Ovary (tissue), 9 donors: Measurements from ENCODE around the gene ARFGAP3. TPM values are rescaled to one million over a fixed set of nuclear protein-coding genes. Genes with fewer than 3 reads are reported as not detected.
"Not testable (repeated sequence)": the region's sequence is repeated elsewhere in the genome, so short reads cannot be mapped to it uniquely, and the experiment has no call there.

ENCODE experiments used
- DNase-seq, 5 donors: peaks; one replicate each; pipeline ENCODE4 v3.0.0-alpha.2; 2019 to 2020
- H3K27ac ChIP-seq, 2 donors: fragments of 200-600 bp; one replicate each; pipeline versions ENCODE4 v1.5.1 to v1.8.0; 2019 to 2022
- H3K27me3 ChIP-seq: fragments of 200-600 bp; one replicate; pipeline ENCODE4 v1.8.0; 2022
- H3K36me3 ChIP-seq: fragments of 200-600 bp; sonication (generic); one replicate; pipeline ENCODE4 v1.5.1; 2019
- H3K4me1 ChIP-seq: one replicate; pipeline ENCODE4 v1.8.1; 2013; ENCODE audit warnings: mild to moderate bottlenecking, moderate library complexity; ENCODE audit not compliant: insufficient read depth
- H3K4me3 ChIP-seq: fragments of 200-600 bp; sonication (generic); one replicate; pipeline ENCODE4 v1.5.1; 2017
- H3K9me3 ChIP-seq, 2 donors: fragments of 200-600 bp in 1 of 2; sonication (generic) in 1 of 2; one replicate each; pipeline versions ENCODE4 v1.5.1 to v1.8.1; 2013 to 2019; ENCODE audit warnings: mild to moderate bottlenecking in 1 of 2, moderate library complexity in 1 of 2
- EP300 ChIP-seq: sonication (generic); formaldehyde crosslinking; IDR thresholded peaks from one replicate; pipeline ENCODE4 v1.6.1; 2017; ENCODE audit warnings: antibody characterized with exemption
- POLR2A ChIP-seq: fragments of 450-650 bp; IDR thresholded peaks from one replicate; pipeline ENCODE4 v1.6.1; 2017; ENCODE audit warnings: antibody characterized with exemption, mild to moderate bottlenecking, moderate library complexity
- WGBS, 3 donors: extraction: QIAGEN DNeasy Blood & Tissue Kit in 1 of 3; methylation state at CpG; one replicate each; pipeline versions ENCODE4 v1.1.5 to v1.1.7; 2013 to 2017; 5-methylcytosine and 5-hydroxymethylcytosine counted together
- intact Hi-C, 4 donors: fragments of 100-400 bp; cut with DNase I; formaldehyde crosslinking; loops; one replicate each; pipeline versions ENCODE4 v1.11.0 to v1.15.1; 2022 to 2023
- polyA plus RNA-seq, 2 donors: library from polyadenylated mRNA; stranded (reverse); fragments of 200-250 nt in 1 of 2; fragments of 350-450 nt in 1 of 2; fragmentation: Illumina TruSeq in 1 of 2; extraction: RNeasy Lipid Tissue Mini Kit (QIAGEN cat#74804) in 1 of 2; gene quantifications; one replicate each; pipeline ENCODE4 v1.2.3, GENCODE V29; 2013 to 2014
- total RNA-seq, 7 donors: library from RNA; depleted of rRNA in 2 of 7; stranded (reverse); fragments of >200 nt in 2 of 7; fragmentation: NEBNext Ultra II Directional in 3 of 7; extraction: Animal tissue kit (Norgen Biotek cat#: 25700) in 3 of 7; gene quantifications; one replicate each; pipeline versions ENCODE4 v1.1.0 to v1.2.4, GENCODE V29; 2016 to 2023
- TF ChIP-seq, protein P1 (sequence below), 3 donors: fragments of 450-650 bp in 2 of 3; fragments of 200-600 bp in 1 of 3; IDR thresholded peaks; one replicate each; pipeline versions ENCODE4 v1.5.1 to v1.8.0; 2016 to 2022; ENCODE audit warnings: antibody characterized with exemption in 3 of 3, mild to moderate bottlenecking in 1 of 3
- donor health status: DM: no; HTN: no; CAD: no; lungs with moderate emphysema.
- donor health status: DM: no; HTN: no; CAD: no.
- donor health status: Bipolar disorder and iron deficiency.
- donor health status: DM: yes; HTN: yes; CAD: no.
- donor health status: DM: no; HTN: no; CAD: no.
- donor health status: DM: yes; HTN: yes; CAD: no.

The ARFGAP3 gene
- total and polyA plus RNA-seq, 9 donors = 21.6 to 47.8 (median 39.2) TPM

- H3K27ac ChIP-seq = no peak overlapping the region
- TF ChIP-seq POLR2A (no peak), EP300 (no peak)
- WGBS, 3 donors = 85 to 91% (median 86%) methylated on average over 14 of the region's 14 CpGs
- no peaks in the 10 kb centered on the region for H3K27me3 ChIP-seq
- no peak overlapping the region for H3K4me3 ChIP-seq
- intact Hi-C loops = no loop called here
- no peaks in the 10 kb centered on the region for H3K36me3 ChIP-seq
- H3K4me1 ChIP-seq = peaks cover 8% of the 10 kb centered on the region
- H3K9me3 ChIP-seq = no peaks in the 10 kb centered on the region
- no peak for DNase-seq
Measured at GRCh38 chr22:42787357-42787736, 69.7 kb downstream of the ARFGAP3 start.

- intact Hi-C loops = no loop called here
- H3K4me1 ChIP-seq = peaks cover 4% of the 10 kb centered on the region
- no peaks in the 10 kb centered on the region for H3K36me3 ChIP-seq
- DNase-seq = no peak
- TF ChIP-seq POLR2A (no peak), EP300 (no peak)
- TF ChIP-seq, protein P1, sequence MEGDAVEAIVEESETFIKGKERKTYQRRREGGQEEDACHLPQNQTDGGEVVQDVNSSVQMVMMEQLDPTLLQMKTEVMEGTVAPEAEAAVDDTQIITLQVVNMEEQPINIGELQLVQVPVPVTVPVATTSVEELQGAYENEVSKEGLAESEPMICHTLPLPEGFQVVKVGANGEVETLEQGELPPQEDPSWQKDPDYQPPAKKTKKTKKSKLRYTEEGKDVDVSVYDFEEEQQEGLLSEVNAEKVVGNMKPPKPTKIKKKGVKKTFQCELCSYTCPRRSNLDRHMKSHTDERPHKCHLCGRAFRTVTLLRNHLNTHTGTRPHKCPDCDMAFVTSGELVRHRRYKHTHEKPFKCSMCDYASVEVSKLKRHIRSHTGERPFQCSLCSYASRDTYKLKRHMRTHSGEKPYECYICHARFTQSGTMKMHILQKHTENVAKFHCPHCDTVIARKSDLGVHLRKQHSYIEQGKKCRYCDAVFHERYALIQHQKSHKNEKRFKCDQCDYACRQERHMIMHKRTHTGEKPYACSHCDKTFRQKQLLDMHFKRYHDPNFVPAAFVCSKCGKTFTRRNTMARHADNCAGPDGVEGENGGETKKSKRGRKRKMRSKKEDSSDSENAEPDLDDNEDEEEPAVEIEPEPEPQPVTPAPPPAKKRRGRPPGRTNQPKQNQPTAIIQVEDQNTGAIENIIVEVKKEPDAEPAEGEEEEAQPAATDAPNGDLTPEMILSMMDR (IDR thresholded peaks at IDR 0.05) = no peak
- H3K9me3 ChIP-seq = no peaks in the 10 kb centered on the region
- H3K27me3 ChIP-seq = no peaks in the 10 kb centered on the region
- WGBS, 3 donors = 89 to 94% (median 91%) methylated on average over 16 of the region's 16 CpGs
- H3K4me3 ChIP-seq = no peak overlapping the region
- H3K27ac ChIP-seq = no peak overlapping the region
Measured at GRCh38 chr22:42786606-42787356, 70.3 kb downstream of the ARFGAP3 start.

GRCh38 chr22:42785706-42786499, 71.2 kb downstream of the ARFGAP3 start:
- DNase-seq = no peak
- 79 to 87% (median 83%) methylated on average over 20 of the region's 20 CpGs for WGBS, 3 donors
- intact Hi-C loops = no loop called here
- H3K9me3 ChIP-seq = no peaks in the 10 kb centered on the region
- no peaks in the 10 kb centered on the region for H3K36me3 ChIP-seq
- no peak overlapping the region for H3K4me3 ChIP-seq
- H3K27ac ChIP-seq = no peak overlapping the region
- no peaks in the 10 kb centered on the region for H3K27me3 ChIP-seq
- no peaks in the 10 kb centered on the region for H3K4me1 ChIP-seq
- TF ChIP-seq POLR2A (no peak), EP300 (no peak)
- TF ChIP-seq, protein P1 (IDR thresholded peaks at IDR 0.05) = no peak

GRCh38 chr22:42782306-42782705, 74.8 kb downstream of the ARFGAP3 start:
- not testable (repeated sequence) for DNase-seq, H3K9me3 ChIP-seq, H3K4me1 ChIP-seq, H3K4me3 ChIP-seq, H3K36me3 ChIP-seq, H3K27ac ChIP-seq, H3K27me3 ChIP-seq
- intact Hi-C loops = loop anchor here in 1 of 4 donors (5.0 kb wide), 1 partner anchor 310 kb away; no protein-coding TSS in a partner anchor
- WGBS, 3 donors = 84 to 94% (median 87%) methylated on average over 9 of the region's 9 CpGs

DNA sequence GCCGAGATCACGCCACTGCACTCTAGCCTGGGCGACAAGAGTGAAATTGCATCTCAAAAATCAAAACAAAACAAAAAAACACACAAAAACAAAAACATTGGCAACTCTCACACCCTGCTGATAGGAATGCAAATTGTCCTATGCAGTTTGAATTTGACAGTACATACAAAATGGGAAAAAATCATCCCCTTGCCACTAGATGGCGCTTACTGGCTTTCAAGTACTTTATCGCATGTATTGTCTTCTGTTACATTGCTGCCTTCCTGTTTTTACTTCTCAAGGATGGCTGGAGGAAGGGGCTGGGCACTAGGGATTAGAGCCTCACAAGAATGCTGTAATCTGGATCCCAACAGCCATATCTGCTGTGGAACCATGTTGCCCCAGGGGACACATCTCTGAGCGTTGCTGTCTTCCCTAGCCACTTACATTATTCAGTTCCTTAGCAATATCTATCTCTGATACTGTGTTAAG, 77.0 kb downstream of the ARFGAP3 start:
- H3K36me3 ChIP-seq = no peaks in the 10 kb centered on the region
- H3K4me1 ChIP-seq = no peaks in the 10 kb centered on the region
- no peak overlapping the region for H3K27ac ChIP-seq
- 6 to 21% (median 7%) methylated on average over 6 of the region's 6 CpGs for WGBS, 3 donors
- DNase-seq = peak in 1 of 5 donors; percentile 65
- no peak for TF ChIP-seq POLR2A
- TF ChIP-seq, protein P1 (IDR thresholded peaks at IDR 0.05) = peak; percentile 74 to 90 (median 78)
- H3K4me3 ChIP-seq = no peak overlapping the region
- intact Hi-C loops = loop anchor here in 1 of 4 donors (5.0 kb wide), 1 partner anchor 312 kb away; no protein-coding TSS in a partner anchor
- H3K27me3 ChIP-seq = no peaks in the 10 kb centered on the region
- H3K9me3 ChIP-seq = no peaks in the 10 kb centered on the region
